HUES48 (cell line): ENCODE data around the gene C11orf21.

Experiments
- H3K27ac ChIP-seq: one replicate; pipeline ENCODE4 v1.7.0; 2013; ENCODE audit warnings: low read depth, low read length, inconsistent platforms
- H3K27me3 ChIP-seq: 2 replicates; pipeline ENCODE4 v1.6.1; 2013; ENCODE audit warnings: mild to moderate bottlenecking, low read length; ENCODE audit not compliant: control insufficient read depth, insufficient read depth
- H3K36me3 ChIP-seq: 2 replicates; pipeline ENCODE4 v1.6.1; 2013; ENCODE audit warnings: low read length; ENCODE audit not compliant: control insufficient read depth, insufficient read depth
- H3K4me1 ChIP-seq: 2 replicates; pipeline ENCODE4 v1.6.1; 2013; ENCODE audit warnings: mild to moderate bottlenecking, low read length; ENCODE audit not compliant: control insufficient read depth, insufficient read depth
- H3K4me3 ChIP-seq: 2 replicates; pipeline ENCODE4 v1.5.1; 2013; ENCODE audit warnings: mild to moderate bottlenecking, low read depth, low read length
- H3K9ac ChIP-seq: 2 replicates; pipeline ENCODE4 v1.6.1; 2013; ENCODE audit warnings: mild to moderate bottlenecking, low read depth, low read length, moderate library complexity
- H3K9me3 ChIP-seq: 2 replicates; pipeline ENCODE4 v1.6.1; 2013; ENCODE audit warnings: low read length; ENCODE audit not compliant: control insufficient read depth, insufficient read depth

C11orf21 gene

DNA sequence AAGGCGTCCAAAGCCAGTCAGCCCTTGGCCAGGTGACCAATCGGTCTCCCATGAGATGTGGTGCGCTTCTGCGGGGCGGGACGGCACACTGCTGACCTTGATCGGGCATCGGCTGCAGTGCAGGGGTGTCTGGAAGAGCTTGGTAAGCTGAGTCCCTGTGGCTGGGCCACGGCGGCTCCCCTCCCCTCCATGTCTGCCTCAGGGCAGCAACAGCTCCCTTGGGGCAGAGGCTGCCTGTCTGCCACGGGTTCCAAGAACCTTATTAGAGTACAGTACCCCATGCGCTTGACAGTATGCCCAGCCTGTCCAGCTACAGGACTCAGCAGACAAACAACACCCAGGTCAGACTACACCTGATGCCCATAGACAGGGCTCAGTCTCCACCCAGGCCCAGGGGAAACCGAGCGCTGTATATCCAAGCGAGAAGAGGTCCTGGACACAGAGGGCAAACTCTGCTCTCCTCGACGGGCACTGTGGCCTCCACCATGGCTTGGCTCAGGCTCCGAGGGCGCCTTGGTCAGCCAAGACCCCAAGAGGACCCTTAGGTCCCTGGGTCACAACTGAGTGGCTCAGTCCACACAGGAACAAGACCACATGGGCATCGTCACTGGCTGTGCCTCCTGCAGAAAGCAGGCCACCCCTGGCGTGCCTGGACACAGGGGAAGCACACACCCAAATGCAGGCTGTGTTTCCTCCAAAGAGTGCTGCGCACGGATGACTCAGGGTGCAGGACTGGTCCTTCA is 19.0 kb upstream of the C11orf21 start:
- Histone ChIP-seq H3K4me3 (no peak overlapping the region), H3K9ac (no peak overlapping the region), H3K27me3 (no peaks in the 10 kb centered on the region), H3K27ac (no peak overlapping the region), H3K9me3 (no peaks in the 10 kb centered on the region), H3K4me1 (no peaks in the 10 kb centered on the region), H3K36me3 (no peaks in the 10 kb centered on the region)

DNA sequence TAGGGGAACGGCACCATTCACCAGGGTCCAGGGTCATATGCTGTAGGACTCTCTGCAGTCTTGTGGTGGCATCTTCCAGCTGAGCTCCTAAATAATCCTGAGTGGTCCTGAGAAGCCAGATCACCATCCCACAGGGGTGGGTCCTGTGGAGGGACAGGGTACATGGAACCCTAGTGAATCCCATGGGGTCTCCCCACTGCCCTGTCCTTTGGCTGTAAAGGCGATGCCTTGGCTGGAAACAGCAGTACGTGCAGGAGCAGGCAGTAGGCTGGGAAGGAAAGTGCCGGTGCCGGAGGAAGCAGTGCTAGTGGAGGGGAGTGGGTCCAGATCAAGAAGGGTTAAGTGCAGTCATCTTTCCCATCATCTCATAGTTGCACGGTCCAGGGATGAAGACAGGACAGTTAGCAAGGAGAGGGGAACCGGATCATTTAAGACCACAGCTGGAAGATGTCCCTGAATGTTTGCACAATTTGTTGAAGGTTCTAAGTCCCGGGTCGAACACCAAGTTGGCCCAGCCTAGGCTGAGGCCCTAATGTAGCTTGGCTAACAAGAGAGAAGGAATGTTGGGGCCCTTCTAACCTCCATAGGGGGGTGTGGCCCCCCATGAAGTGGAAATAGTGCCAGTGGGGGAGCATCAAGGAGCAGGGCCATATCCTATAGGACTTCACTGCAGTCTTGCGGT is 18.2 kb upstream of the C11orf21 start:
- H3K27me3 ChIP-seq = no peaks in the 10 kb centered on the region
- no peak overlapping the region for H3K9ac ChIP-seq
- no peaks in the 10 kb centered on the region for H3K4me1 ChIP-seq
- H3K36me3 ChIP-seq = no peaks in the 10 kb centered on the region
- H3K27ac ChIP-seq = no peak overlapping the region
- no peak overlapping the region for H3K4me3 ChIP-seq
- no peaks in the 10 kb centered on the region for H3K9me3 ChIP-seq

DNA sequence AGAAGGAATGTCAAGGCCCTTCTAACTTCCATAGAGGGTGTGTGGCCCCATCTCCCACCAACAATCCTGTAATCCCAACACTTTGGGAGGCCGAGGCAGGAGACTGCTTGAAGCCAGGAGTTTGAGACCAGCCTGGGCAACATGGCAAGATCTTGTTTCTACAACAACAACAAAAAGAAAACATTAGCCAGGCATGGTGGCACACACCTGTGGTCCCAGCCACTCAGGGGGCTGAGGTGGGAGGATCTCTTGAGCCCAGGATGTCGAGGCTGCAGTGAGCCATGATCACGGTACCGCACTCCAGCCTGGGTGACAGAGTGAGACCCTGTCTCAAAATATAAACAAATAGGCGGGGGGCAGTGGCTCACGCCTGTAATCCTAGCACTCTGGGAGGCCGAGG is 17.0 kb upstream of the C11orf21 start:
- no peak overlapping the region for H3K9ac ChIP-seq
- no peaks in the 10 kb centered on the region for H3K9me3 ChIP-seq
- H3K27me3 ChIP-seq = no peaks in the 10 kb centered on the region
- H3K4me1 ChIP-seq = no peaks in the 10 kb centered on the region
- H3K4me3 ChIP-seq = no peak overlapping the region
- H3K36me3 ChIP-seq = no peaks in the 10 kb centered on the region
- H3K27ac ChIP-seq = no peak overlapping the region

DNA sequence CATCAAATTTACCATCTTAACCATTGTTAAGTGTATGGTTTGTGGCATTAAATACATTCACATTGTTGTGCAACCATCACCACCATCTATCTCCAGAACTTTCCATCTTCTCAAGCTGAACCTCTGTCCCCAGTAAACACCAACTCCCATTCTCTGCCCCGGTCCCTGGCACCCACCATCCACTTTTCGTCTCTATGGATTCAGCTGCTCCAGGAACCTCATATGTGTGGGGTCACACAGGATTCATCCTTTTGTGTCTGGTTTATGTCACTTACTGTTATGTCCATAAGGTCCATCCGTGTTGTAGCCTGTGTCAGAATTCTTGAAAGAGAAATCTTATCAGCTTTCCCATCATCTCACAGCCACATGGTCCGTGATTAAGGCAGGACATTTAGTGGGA is 16.4 kb upstream of the C11orf21 start:
- no peaks in the 10 kb centered on the region for H3K36me3 ChIP-seq
- H3K4me1 ChIP-seq = no peaks in the 10 kb centered on the region
- no peaks in the 10 kb centered on the region for H3K27me3 ChIP-seq

DNA sequence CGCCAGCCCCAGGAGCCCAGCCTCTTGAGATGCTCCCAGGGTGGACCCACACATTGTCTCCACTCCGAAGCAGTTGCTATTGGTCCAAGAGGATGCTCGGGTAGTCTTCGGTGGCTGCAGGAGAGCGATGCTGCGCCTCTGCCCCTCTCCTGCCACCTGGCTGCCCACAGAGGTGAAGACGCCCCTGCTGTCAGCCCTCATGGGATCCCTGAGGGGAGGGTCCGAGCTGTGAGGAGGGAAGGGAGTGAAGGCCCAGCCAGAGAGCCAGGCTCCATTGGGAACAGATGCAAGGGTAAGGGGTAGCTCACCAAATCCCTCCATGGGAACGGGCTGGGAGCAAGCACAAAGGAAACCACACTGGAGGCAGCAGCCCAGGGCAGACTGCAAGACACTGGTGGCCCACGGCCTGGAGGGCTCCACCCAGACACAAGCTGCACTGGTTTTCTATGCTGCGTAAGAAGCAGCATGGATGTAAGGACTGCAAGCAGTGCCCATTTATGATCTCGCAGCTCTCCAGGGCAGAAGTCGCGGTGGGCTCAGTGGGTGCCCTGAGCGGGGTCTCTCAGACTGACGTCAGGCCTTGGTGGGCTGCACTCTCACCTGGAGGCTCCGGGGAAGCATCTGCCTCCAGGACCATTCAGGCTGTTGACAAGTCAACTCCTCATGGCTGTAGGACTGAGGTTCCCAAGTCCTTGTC is 15.8 kb upstream of the C11orf21 start:
- H3K27ac ChIP-seq = no peak overlapping the region
- no peaks in the 10 kb centered on the region for H3K27me3 ChIP-seq
- H3K9me3 ChIP-seq = no peaks in the 10 kb centered on the region
- H3K9ac ChIP-seq = no peak overlapping the region
- no peak overlapping the region for H3K4me3 ChIP-seq
- no peaks in the 10 kb centered on the region for H3K36me3 ChIP-seq
- H3K4me1 ChIP-seq = no peaks in the 10 kb centered on the region

More for the DNA sequence above, 16.4 kb upstream of the C11orf21 start:
- H3K27ac ChIP-seq = no peak overlapping the region
- H3K9me3 ChIP-seq = no peaks in the 10 kb centered on the region
- H3K4me3 ChIP-seq = no peak overlapping the region
- H3K9ac ChIP-seq = no peak overlapping the region

DNA sequence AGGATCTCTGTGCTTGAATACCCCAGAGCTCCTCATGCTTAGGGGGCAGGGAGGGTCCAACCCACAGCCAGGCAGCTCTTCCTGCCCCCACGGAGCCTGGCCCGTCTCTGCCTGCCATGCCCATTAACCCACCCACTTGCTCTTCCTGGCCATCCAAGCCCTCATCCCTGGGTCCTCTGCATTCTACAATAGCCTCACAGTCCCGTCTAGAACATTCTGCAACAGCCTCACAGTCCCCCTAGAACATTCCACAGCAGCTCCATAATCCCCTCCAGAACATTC is 15.2 kb upstream of the C11orf21 start:
- H3K4me1 ChIP-seq = no peaks in the 10 kb centered on the region
- no peak overlapping the region for H3K4me3 ChIP-seq
- H3K27me3 ChIP-seq = no peaks in the 10 kb centered on the region
- H3K9me3 ChIP-seq = no peaks in the 10 kb centered on the region
- H3K36me3 ChIP-seq = no peaks in the 10 kb centered on the region
- H3K9ac ChIP-seq = no peak overlapping the region
- H3K27ac ChIP-seq = no peak overlapping the region

DNA sequence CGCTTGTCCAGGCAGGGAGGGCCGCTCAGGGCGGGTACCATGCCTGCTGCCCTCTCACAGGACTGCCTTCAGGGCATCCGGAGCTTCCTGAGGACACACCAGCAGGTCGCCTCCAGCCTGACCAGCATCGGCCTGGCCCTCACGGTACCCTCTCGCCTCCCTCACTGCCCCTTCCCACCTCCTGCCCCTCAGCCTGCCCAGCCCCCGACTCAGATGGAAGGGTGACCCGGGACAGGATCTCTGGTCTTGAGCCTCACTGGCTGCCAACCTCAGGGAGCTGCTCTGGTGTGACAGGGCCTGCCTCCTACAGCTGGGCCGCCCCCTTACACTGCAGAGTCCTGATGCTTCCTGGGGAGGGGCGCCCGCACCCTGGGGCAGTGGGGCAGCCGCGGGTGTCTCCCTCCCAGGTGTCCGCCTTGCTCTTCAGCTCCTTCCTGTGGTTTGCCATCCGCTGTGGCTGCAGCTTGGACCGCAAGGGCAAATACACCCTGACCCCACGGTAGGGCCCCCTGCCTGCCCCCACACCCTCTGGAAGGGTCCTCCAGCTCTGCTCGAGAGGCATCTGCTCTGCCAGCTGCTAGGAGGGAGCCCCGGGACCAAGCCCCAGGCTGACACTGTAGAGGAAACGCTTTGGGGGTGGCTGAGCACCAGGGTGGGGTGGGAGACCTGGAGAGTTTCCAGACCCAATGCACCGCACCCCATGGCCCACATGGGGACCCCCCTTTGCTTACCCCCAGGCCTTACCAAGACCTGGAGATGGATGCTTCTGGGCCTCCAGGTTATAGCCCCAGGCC is 14.6 kb upstream of the C11orf21 start:
- Histone ChIP-seq H3K27me3 (no peaks in the 10 kb centered on the region), H3K9me3 (no peaks in the 10 kb centered on the region), H3K36me3 (no peaks in the 10 kb centered on the region), H3K4me1 (no peaks in the 10 kb centered on the region), H3K9ac (no peak overlapping the region), H3K4me3 (no peak overlapping the region), H3K27ac (no peak overlapping the region)

DNA sequence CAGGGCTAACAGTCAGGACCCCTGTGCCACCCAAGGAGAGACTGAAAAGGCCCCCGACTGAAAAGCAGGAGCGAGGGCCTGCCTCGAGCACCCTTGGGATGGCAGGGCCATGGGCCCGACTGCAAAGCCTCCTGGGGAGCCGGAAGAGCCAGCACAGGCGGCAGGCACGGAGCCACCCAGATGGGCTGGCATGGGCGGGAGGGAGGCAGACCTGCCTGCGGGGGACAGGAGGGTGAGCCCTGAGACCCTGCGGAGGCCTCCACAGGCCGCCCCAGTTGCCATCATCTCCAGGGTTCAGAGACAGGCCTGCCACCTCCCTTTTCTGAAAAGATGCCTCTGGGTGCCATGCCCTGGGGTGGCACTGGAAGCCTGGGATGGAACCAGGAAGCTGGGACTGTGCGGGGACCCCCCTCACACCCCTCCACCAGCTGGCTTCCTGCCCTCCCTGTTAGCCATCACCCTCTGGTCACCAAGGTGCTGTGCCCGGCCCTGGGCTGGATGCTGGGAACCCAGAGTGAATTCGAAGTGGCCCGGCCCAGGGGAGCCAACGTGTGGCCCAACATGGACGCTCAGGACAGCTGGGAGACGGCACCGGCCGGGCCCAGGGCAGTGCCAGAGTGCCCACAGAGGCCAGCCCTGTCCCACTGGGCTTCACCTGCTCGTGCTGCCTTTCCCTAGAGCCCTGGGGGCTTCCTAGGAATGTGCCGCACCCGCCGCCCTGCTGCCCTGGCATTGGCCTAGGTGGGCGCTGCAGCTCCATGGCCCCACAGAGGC is 13.9 kb upstream of the C11orf21 start:
- H3K27ac ChIP-seq = no peak overlapping the region
- no peaks in the 10 kb centered on the region for H3K27me3 ChIP-seq
- H3K4me3 ChIP-seq = no peak overlapping the region
- no peaks in the 10 kb centered on the region for H3K4me1 ChIP-seq
- no peaks in the 10 kb centered on the region for H3K36me3 ChIP-seq
- no peak overlapping the region for H3K9ac ChIP-seq
- H3K9me3 ChIP-seq = no peaks in the 10 kb centered on the region

DNA sequence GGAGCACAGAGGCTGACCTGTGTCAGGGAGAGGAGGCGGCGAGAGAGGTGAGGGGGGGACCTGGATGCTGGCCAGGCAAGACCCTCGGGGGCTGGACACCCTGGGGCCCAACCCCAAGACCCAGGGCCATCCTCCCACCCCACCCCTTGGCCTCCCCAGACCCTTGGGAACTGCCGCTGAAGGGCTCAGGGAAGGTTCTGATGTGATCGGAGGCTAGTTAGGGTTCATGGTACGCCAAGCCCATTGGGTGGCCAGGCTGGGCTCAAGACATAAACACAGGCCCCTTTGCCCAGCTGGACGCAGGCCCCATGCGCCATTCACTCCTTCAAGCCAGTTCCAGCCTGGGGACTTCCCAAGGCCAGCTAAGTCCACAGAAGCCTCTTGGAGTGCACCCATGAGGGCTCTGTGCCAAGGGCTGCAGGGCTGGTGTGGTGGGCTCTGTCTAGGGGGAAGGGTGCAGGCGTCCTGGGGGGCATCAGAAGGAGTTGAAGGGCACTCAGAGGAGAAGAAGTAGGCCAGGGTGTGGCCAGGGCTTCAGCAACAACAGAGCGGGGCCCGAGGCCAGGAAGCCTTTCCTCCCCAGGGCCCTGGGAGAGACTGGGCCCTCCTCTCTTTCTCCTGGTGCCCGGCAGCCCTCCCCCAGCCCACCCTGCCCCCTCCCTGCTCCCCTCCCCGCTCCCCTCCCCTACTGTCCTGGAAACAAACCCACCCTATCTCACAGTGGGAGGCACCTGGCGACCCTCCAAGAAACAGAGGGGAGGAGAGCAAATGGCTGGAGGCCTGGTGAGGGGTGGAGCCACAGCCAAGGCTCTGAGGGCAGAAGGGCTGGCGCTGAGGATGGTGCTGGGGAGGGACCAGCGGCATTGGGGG is 13.0 kb upstream of the C11orf21 start:
- Histone ChIP-seq H3K4me3 (no peak overlapping the region), H3K9ac (no peak overlapping the region), H3K4me1 (no peaks in the 10 kb centered on the region), H3K27ac (no peak overlapping the region), H3K27me3 (no peaks in the 10 kb centered on the region), H3K36me3 (no peaks in the 10 kb centered on the region), H3K9me3 (no peaks in the 10 kb centered on the region)

DNA sequence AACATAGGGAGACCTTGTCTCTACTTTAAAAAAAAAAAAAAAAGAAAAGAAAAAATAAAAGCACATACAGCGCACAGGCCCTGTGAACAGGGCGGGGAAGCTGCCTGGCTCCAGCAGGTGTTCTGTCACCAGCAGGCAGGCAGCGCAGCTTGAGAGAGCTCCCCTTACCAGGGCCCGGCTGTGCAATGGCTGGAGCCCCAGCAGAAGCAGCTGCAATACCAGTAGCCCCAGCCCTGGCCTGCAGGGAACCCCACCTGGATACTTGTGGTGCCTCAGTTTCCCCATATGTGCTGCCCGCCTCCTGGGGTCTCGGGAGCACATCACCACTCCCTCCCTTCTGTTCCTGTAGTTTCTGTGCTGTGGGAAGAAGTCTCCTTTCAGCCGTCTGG is 12.4 kb upstream of the C11orf21 start:
- no peaks in the 10 kb centered on the region for H3K27me3 ChIP-seq
- H3K4me3 ChIP-seq = no peak overlapping the region
- no peak overlapping the region for H3K9ac ChIP-seq
- H3K27ac ChIP-seq = no peak overlapping the region
- H3K36me3 ChIP-seq = no peaks in the 10 kb centered on the region
- no peaks in the 10 kb centered on the region for H3K9me3 ChIP-seq
- no peaks in the 10 kb centered on the region for H3K4me1 ChIP-seq
